GM12878 (cell line): ENCODE results near the gene TTI1. TPM values are rescaled to one million over a fixed set of nuclear protein-coding genes. Genes with fewer than 3 reads are reported as not detected.

ENCODE experiments used
- ATAC-seq: fragments of 200-7000 bp; cut with Tn5 transposase; 3 replicates; pipeline ENCODE4 v1.9.1; 2020; ENCODE audit warnings: mild to moderate bottlenecking, moderate library complexity
- BruUV-seq: library from RNA; stranded (reverse); fragments of 400-500 nt; replicated peaks from 2 replicates; lab custom pipeline; 2021; lab: Mats Ljungman, UMichigan
- CTCF ChIA-PET: fragments of 300-600 bp; sonication (Branson Sonifier 250); formaldehyde crosslinking; extraction: SDS; loops from one replicate; lab custom pipeline; 2021; ENCODE audit warnings: inconsistent platforms; lab: Yijun Ruan, JAX
- POLR2A ChIA-PET: fragments of 350-600 bp; formaldehyde crosslinking; extraction: SDS; loops from one replicate; lab custom pipeline; 2021; ENCODE audit warnings: inconsistent platforms; lab: Charles Lee
- RAD21 ChIA-PET: fragments of 300-600 bp; sonication (Branson Sonifier 250); formaldehyde crosslinking; loops from one replicate; lab custom pipeline; 2023; ENCODE audit warnings: antibody characterized with exemption; ENCODE audit not compliant: unreplicated experiment; lab: Charles Lee
- SMC1A ChIA-PET: fragments of 300-600 bp; sonication (Branson Sonifier 250); formaldehyde crosslinking; loops from one replicate; lab custom pipeline; 2023; ENCODE audit not compliant: unreplicated experiment, uncharacterized antibody; lab: Charles Lee
- DNase-seq: peaks from one replicate; pipeline ENCODE4 v3.0.0-alpha.2; 2011; ENCODE audit warnings: low read depth, low spot score
- FAIRE-seq: peaks from 3 replicates; lab custom pipeline; 2011; peaks lifted over from hg19 to GRCh38; lab: Jason Lieb, UNC
- H2AFZ ChIP-seq: 2 replicates; pipeline ENCODE4 v1.6.0; 2011; ENCODE audit warnings: low read depth, low read length, control low read depth; ENCODE audit not compliant: control insufficient read depth
- H3K27ac ChIP-seq: 2 replicates; pipeline ENCODE4 v1.5.1; 2011; ENCODE audit warnings: control low read depth; ENCODE audit not compliant: control insufficient read depth, insufficient read depth
- H3K27me3 ChIP-seq, 2 experiments: replicated peaks in 1 of 2; 2 replicates each; pipeline versions ENCODE4 v1.6.0 to v1.6.1; 2011; ENCODE audit warnings: low read length in 1 of 2; ENCODE audit not compliant: control insufficient read depth in 2 of 2, insufficient read depth in 2 of 2
- H3K36me3 ChIP-seq, 2 experiments: 2 replicates each; pipeline ENCODE4 v1.5.1; 2011; ENCODE audit warnings: low read length in 1 of 2; ENCODE audit not compliant: control insufficient read depth in 2 of 2, insufficient read depth in 2 of 2
- H3K4me1 ChIP-seq: 2 replicates; pipeline ENCODE4 v1.6.1; 2011; ENCODE audit warnings: mild to moderate bottlenecking, low read length, moderate library complexity, mixed read lengths; ENCODE audit not compliant: control insufficient read depth, insufficient read depth
- H3K4me2 ChIP-seq: 2 replicates; pipeline ENCODE4 v1.6.0; 2011; ENCODE audit warnings: control low read depth; ENCODE audit not compliant: control insufficient read depth, insufficient read depth
- H3K4me3 ChIP-seq: fragments of 200-600 bp; sonication (generic); 2 replicates; pipeline ENCODE4 v1.5.1; 2016
- H3K79me2 ChIP-seq: 2 replicates; pipeline ENCODE4 v1.6.0; 2011; ENCODE audit warnings: low read length; ENCODE audit not compliant: control insufficient read depth, insufficient read depth
- H3K9ac ChIP-seq: 2 replicates; pipeline ENCODE4 v1.8.0; 2011; ENCODE audit warnings: low read length, control low read depth, mixed read lengths; ENCODE audit not compliant: control insufficient read depth, insufficient read depth
- H3K9me3 ChIP-seq: replicated peaks from 3 replicates; pipeline ENCODE4 v1.5.1; 2011; ENCODE audit warnings: mild to moderate bottlenecking, low read length; ENCODE audit not compliant: control insufficient read depth, insufficient read depth
- H4K20me1 ChIP-seq: 2 replicates; pipeline ENCODE4 v1.6.0; 2011; ENCODE audit not compliant: control insufficient read depth, insufficient read depth
- BCL3 ChIP-seq: IDR thresholded peaks from 2 replicates; pipeline ENCODE4 v1.6.1; 2011; ENCODE audit warnings: borderline replicate concordance, low read depth, mild to moderate bottlenecking, moderate library complexity, low read length; ENCODE audit not compliant: insufficient read depth, poor library complexity, severe bottlenecking
- BMI1 ChIP-seq: fragments of 450-650 bp; IDR thresholded peaks from 2 replicates; pipeline ENCODE4 v1.6.1; 2016; ENCODE audit warnings: mild to moderate bottlenecking, moderate library complexity, borderline replicate concordance
- GATAD2B ChIP-seq: fragments of 450-650 bp; conservative IDR thresholded peaks from 2 replicates; pipeline ENCODE4 v1.6.1; 2017; ENCODE audit warnings: low read depth, mild to moderate bottlenecking, moderate library complexity
- HDAC2 ChIP-seq: fragments of 200-600 bp; sonication (generic); IDR thresholded peaks from 2 replicates; pipeline ENCODE4 v1.6.1; 2017
- HDGF ChIP-seq: fragments of 450-650 bp; IDR thresholded peaks from 2 replicates; pipeline ENCODE4 v1.6.1; 2016; ENCODE audit warnings: antibody characterized with exemption
- JUND ChIP-seq: IDR thresholded peaks from 2 replicates; pipeline ENCODE4 v1.6.1; 2012; ENCODE audit warnings: low read depth, mild to moderate bottlenecking, low read length, improper control_type of control experiment, moderate library complexity
- KAT2A ChIP-seq: conservative IDR thresholded peaks from 2 replicates; pipeline ENCODE4 v1.6.1; 2011; ENCODE audit warnings: low read depth, low read length; ENCODE audit not compliant: control insufficient read depth
- MEF2A ChIP-seq: IDR thresholded peaks from 2 replicates; pipeline ENCODE4 v1.6.1; 2011; ENCODE audit warnings: low read depth, mild to moderate bottlenecking, low read length, moderate library complexity; ENCODE audit not compliant: insufficient read depth
- MLLT1 ChIP-seq: fragments of 450-650 bp; IDR thresholded peaks from 2 replicates; pipeline ENCODE4 v1.6.1; 2016; ENCODE audit warnings: mild to moderate bottlenecking
- NFYB ChIP-seq: IDR thresholded peaks from 2 replicates; pipeline ENCODE4 v1.6.1; 2011; ENCODE audit warnings: low read depth, mild to moderate bottlenecking, low read length, improper control_type of control experiment, moderate library complexity; ENCODE audit not compliant: insufficient read depth
- NKRF ChIP-seq: fragments of 450-650 bp; conservative IDR thresholded peaks from 2 replicates; pipeline ENCODE4 v1.6.1; 2017; ENCODE audit warnings: mild to moderate bottlenecking, moderate library complexity
- SRF ChIP-seq, 2 experiments: IDR thresholded peaks; 2 replicates each; pipeline ENCODE4 v1.6.1; 2011; ENCODE audit warnings: low read depth in 2 of 2, low read length in 2 of 2, mild to moderate bottlenecking in 1 of 2, moderate library complexity in 1 of 2
- TCF3 ChIP-seq: IDR thresholded peaks from 2 replicates; pipeline ENCODE4 v1.6.1; 2012; ENCODE audit warnings: low read depth, mild to moderate bottlenecking, low read length, borderline replicate concordance; ENCODE audit not compliant: insufficient read depth
- ZBTB4 ChIP-seq: fragments of 450-650 bp; formaldehyde crosslinking; IDR thresholded peaks from 2 replicates; pipeline ENCODE4 v1.4.0; 2022; ENCODE audit warnings: mild to moderate bottlenecking, moderate library complexity
- ZSCAN29 ChIP-seq: fragments of 450-650 bp; IDR thresholded peaks from 2 replicates; pipeline ENCODE4 v1.6.1; 2017; ENCODE audit warnings: mild to moderate bottlenecking, moderate library complexity
- WGBS: methylation state at CpG from one replicate; pipeline ENCODE4 v1.1.6; 2016; ENCODE audit warnings: low lambda C conversion rate; ENCODE audit not compliant: insufficient replicate concordance, insufficient coverage; ENCODE audit errors: missing lambda C conversion rate; 5-methylcytosine and 5-hydroxymethylcytosine counted together
- in situ Hi-C: fragments of 300-500 bp; cut with MboI; formaldehyde crosslinking; loops from 9 replicates; pipeline ENCODE4 v1.14.3; 2018; ENCODE audit warnings: mixed read lengths
- intact Hi-C: fragments of 100-400 bp; cut with micrococcal nuclease; formaldehyde crosslinking; loops from one replicate; pipeline ENCODE4 v1.14.2; 2022; ENCODE audit not compliant: unreplicated experiment
- polyA plus RNA-seq, 11 experiments: library from polyadenylated mRNA; depleted of rRNA in 4 of 11; unstranded in 6 of 11; stranded (reverse) in 5 of 11; fragments of >200 nt; fragmentation: Nextera tagmentation in 4 of 11; fragmentation: Illumina TruSeq in 1 of 11; extraction: Ambion mirVana in 4 of 11; extraction: Trizol in 1 of 11; gene quantifications; 1 replicate in 1 of 11; 2 replicates in 10 of 11; pipeline versions ENCODE4 v1.2.1 to v1.2.3, GENCODE V29; 2011 to 2016; ENCODE audit warnings: inconsistent platforms in 2 of 11, missing spikeins in 2 of 11, low read depth in 1 of 11
- total RNA-seq, 4 experiments: library from RNA; depleted of rRNA in 3 of 4; stranded (reverse); fragments of >200 nt in 3 of 4; fragmentation: Illumina TruSeq in 1 of 4; extraction: Trizol in 1 of 4; gene quantifications; 2 replicates each; pipeline versions ENCODE4 v1.2.1 to v1.2.3, GENCODE V29; 2013 to 2021

Gene TTI1
- total and polyA plus RNA-seq, 10 of the 15 experiments (the other 5 are each of a cell fraction or from before 2014, with no cell fraction given): 5.3 to 44.6 (median 24.9) TPM

- no peak for TF ChIP-seq ZBTB4 (CRISPR knock-in tag)
Observed at GRCh38 chr20:37977786-37978185, 55.5 kb downstream of the TTI1 start (continued).

- WGBS: 89% methylated on average over 6 of the region's 12 CpGs
- intact Hi-C loops: no loop called here
- SMC1A ChIA-PET: no interaction called here
- TF ChIP-seq GATAD2B: no peak
- TF ChIP-seq BMI1: no peak
- no peak for TF ChIP-seq ZSCAN29
- no peak for TF ChIP-seq KAT2A
- no peak for TF ChIP-seq BCL3
- TF ChIP-seq HDAC2: no peak
- TF ChIP-seq SRF (IDR thresholded peaks at IDR 0.05; ENCODE audit: low read depth in 2 of 2, low read length in 2 of 2): no peak
- TF ChIP-seq NKRF: no peak
- TF ChIP-seq MEF2A: no peak
- no peak for TF ChIP-seq TCF3
- no peak for TF ChIP-seq JUND
- TF ChIP-seq NFYB: no peak
- TF ChIP-seq MLLT1: no peak
- no peak for TF ChIP-seq HDGF
- Histone ChIP-seq H3K27ac (no peak overlapping the region), H3K4me1 (no peaks in the 10 kb centered on the region), H3K4me3 (no peak overlapping the region), H3K9me3 (no peaks in the 10 kb centered on the region), H2AFZ (no peak overlapping the region), H3K9ac (no peak overlapping the region), H4K20me1 (no peaks in the 10 kb centered on the region), H3K27me3 (no peaks in the 10 kb centered on the region), H3K79me2 (no peaks in the 10 kb centered on the region), H3K36me3 (no peaks in the 10 kb centered on the region), H3K4me2 (no peak overlapping the region)
- CTCF ChIA-PET: no interaction called here
- FAIRE-seq (no peak), DNase-seq (no peak), ATAC-seq (no peak)
- in situ Hi-C loops: no loop called here
- POLR2A ChIA-PET: no interaction called here
- RAD21 ChIA-PET: no interaction called here
- BruUV-seq: no TSS peak
Observed at GRCh38 chr20:37977338-37977737, 55.9 kb downstream of the TTI1 start.
